SU-DHL-6 (cell line): Measurements from ENCODE around the gene CTU1.

Experiments used
- H2AFZ ChIP-seq: fragments of 200-600 bp; sonication (generic); 2 replicates; pipeline ENCODE4 v1.6.1; 2014; ENCODE audit warnings: low read depth, mild to moderate bottlenecking, moderate library complexity, mixed read lengths, antibody characterized with exemption, low read length; ENCODE audit not compliant: severe bottlenecking
- H3F3A ChIP-seq: fragments of 200-600 bp; shearing (Covaris generic); 2 replicates; pipeline ENCODE4 v1.6.0; 2016; ENCODE audit warnings: antibody characterized with exemption, mild to moderate bottlenecking; ENCODE audit not compliant: insufficient read depth
- H3K27ac ChIP-seq: fragments of 200-600 bp; sonication (generic); 2 replicates; pipeline ENCODE4 v1.5.1; 2016; ENCODE audit warnings: low read depth, mild to moderate bottlenecking, low read length, moderate library complexity, mixed read lengths
- H3K27me3 ChIP-seq: fragments of 200-600 bp; sonication (generic), shearing (Covaris generic); 2 replicates; pipeline ENCODE4 v1.6.0; 2014; ENCODE audit warnings: mild to moderate bottlenecking, low read length
- H3K36me3 ChIP-seq: fragments of 200-600 bp; sonication (generic); 2 replicates; pipeline ENCODE4 v1.6.1; 2014; ENCODE audit warnings: mild to moderate bottlenecking, low read length, mixed read lengths
- H3K4me2 ChIP-seq: fragments of 300-600, 200-600 bp; shearing (Covaris generic), sonication (generic); 2 replicates; pipeline ENCODE4 v1.6.0; 2014; ENCODE audit warnings: low read length, low read depth, mild to moderate bottlenecking; ENCODE audit not compliant: poor library complexity, severe bottlenecking
- H3K4me3 ChIP-seq: fragments of 200-600 bp; sonication (generic); 2 replicates; pipeline ENCODE4 v1.5.1; 2014; ENCODE audit warnings: antibody characterized with exemption, low read length, mild to moderate bottlenecking, mixed read lengths; ENCODE audit not compliant: insufficient read depth, poor library complexity, severe bottlenecking
- H3K79me2 ChIP-seq: fragments of 200-600 bp; sonication (generic); 2 replicates; pipeline ENCODE4 v1.6.1; 2014; ENCODE audit warnings: mild to moderate bottlenecking, low read length, moderate library complexity; ENCODE audit not compliant: insufficient read depth
- H3K9ac ChIP-seq: fragments of 200-600 bp; sonication (generic); 2 replicates; pipeline ENCODE4 v1.7.0; 2014; ENCODE audit warnings: mild to moderate bottlenecking, low read length
- H3K9me2 ChIP-seq: fragments of 200-600 bp; sonication (generic); replicated peaks from 2 replicates; pipeline ENCODE4 v1.6.1; 2014; ENCODE audit warnings: low read length; ENCODE audit not compliant: insufficient read depth
- H3K9me3 ChIP-seq: fragments of 200-600 bp; sonication (generic); 2 replicates; pipeline ENCODE4 v1.6.1; 2014; ENCODE audit warnings: low read length, mixed read lengths; ENCODE audit not compliant: insufficient read depth
- H4K20me1 ChIP-seq: fragments of 200-600 bp; sonication (generic); 2 replicates; pipeline ENCODE4 v1.6.1; 2014; ENCODE audit warnings: low read depth, mild to moderate bottlenecking, antibody characterized with exemption, low read length, moderate library complexity, mixed read lengths
- CTCF ChIP-seq: fragments of 200-600 bp; sonication (generic); IDR thresholded peaks from one replicate; pipeline ENCODE4 v1.5.1; 2017; ENCODE audit warnings: antibody characterized with exemption, mild to moderate bottlenecking, low read length, moderate library complexity; ENCODE audit not compliant: insufficient read depth, poor library complexity, severe bottlenecking
- EZH2phosphoT487 ChIP-seq: fragments of 200-600 bp; sonication (generic), shearing (Covaris generic); conservative IDR thresholded peaks from 2 replicates; pipeline ENCODE4 v1.6.1; 2018; ENCODE audit warnings: mild to moderate bottlenecking, antibody characterized with exemption, low read length, moderate library complexity, mixed read lengths

CTU1 gene

GRCh38 chr19:51060336-51060735 lies 47.9 kb downstream of the CTU1 start:
- no peak overlapping the region for H3K9ac ChIP-seq
- TF ChIP-seq CTCF = no peak
- TF ChIP-seq EZH2phosphoT487 = no peak
- no peak overlapping the region for H3K4me3 ChIP-seq
- no peaks in the 10 kb centered on the region for H3F3A ChIP-seq
- no peaks in the 10 kb centered on the region for H4K20me1 ChIP-seq
- H3K9me2 ChIP-seq = no peaks in the 10 kb centered on the region
- H3K27me3 ChIP-seq = no peaks in the 10 kb centered on the region
- no peaks in the 10 kb centered on the region for H3K9me3 ChIP-seq
- no peaks in the 10 kb centered on the region for H3K36me3 ChIP-seq
- H2AFZ ChIP-seq = no peak overlapping the region
- no peaks in the 10 kb centered on the region for H3K79me2 ChIP-seq
- H3K4me2 ChIP-seq = no peak overlapping the region
- no peak overlapping the region for H3K27ac ChIP-seq

GRCh38 chr19:51059715-51060114 lies 48.5 kb downstream of the CTU1 start:
- Histone ChIP-seq H2AFZ (no peak overlapping the region), H3F3A (no peaks in the 10 kb centered on the region), H3K4me2 (no peak overlapping the region), H3K79me2 (no peaks in the 10 kb centered on the region), H3K4me3 (no peak overlapping the region), H4K20me1 (no peaks in the 10 kb centered on the region), H3K9me3 (no peaks in the 10 kb centered on the region), H3K9me2 (no peaks in the 10 kb centered on the region), H3K27ac (no peak overlapping the region), H3K9ac (no peak overlapping the region), H3K36me3 (no peaks in the 10 kb centered on the region), H3K27me3 (no peaks in the 10 kb centered on the region)
- no peak for TF ChIP-seq EZH2phosphoT487
- no peak for TF ChIP-seq CTCF

- no peak overlapping the region for H3K9ac ChIP-seq
- no peak overlapping the region for H2AFZ ChIP-seq
- no peak overlapping the region for H3K4me3 ChIP-seq
- H4K20me1 ChIP-seq = no peaks in the 10 kb centered on the region
- H3F3A ChIP-seq = no peaks in the 10 kb centered on the region
- H3K4me2 ChIP-seq = no peak overlapping the region
- no peaks in the 10 kb centered on the region for H3K9me3 ChIP-seq
- H3K79me2 ChIP-seq = no peaks in the 10 kb centered on the region
- H3K9me2 ChIP-seq = no peaks in the 10 kb centered on the region
- no peak for TF ChIP-seq EZH2phosphoT487
- TF ChIP-seq CTCF = no peak
- H3K36me3 ChIP-seq = no peaks in the 10 kb centered on the region
- H3K27ac ChIP-seq = no peak overlapping the region
- no peaks in the 10 kb centered on the region for H3K27me3 ChIP-seq
Observed at GRCh38 chr19:51055866-51056265, 52.3 kb downstream of the CTU1 start.
